ENCODE data around the gene TAT. TPM values are rescaled to one million over a fixed set of nuclear protein-coding genes. Genes with fewer than 3 reads are reported as not detected.

Gene TAT
- total RNA-seq, 1 donor from 2014 or later = 0.26 TPM

DNA sequence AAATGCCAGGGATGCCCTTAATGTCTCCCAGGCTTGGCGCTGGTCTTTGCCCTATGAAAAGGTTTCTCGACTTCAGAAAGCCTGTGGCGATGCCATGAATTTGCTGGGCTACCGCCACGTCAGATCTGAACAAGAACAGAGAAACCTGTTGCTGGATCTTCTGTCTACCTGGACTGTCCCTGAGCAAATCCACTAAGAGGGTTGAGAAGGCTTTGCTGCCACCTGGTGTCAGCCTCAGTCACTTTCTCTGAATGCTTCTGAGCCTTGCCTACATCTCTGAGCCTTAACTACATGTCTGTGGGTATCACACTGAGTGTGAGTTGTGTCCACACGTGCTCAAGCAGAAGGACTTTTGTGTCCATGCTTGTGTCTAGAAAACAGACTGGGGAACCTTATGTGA lies 39.2 kb downstream of the TAT start:
- DNase-seq (ENCODE audit: low spot score) = peak; percentile 46

- no peak for DNase-seq (ENCODE audit: low spot score)
Measured at GRCh38 chr16:71536752-71537499, 40.0 kb downstream of the TAT start.

- no peak for DNase-seq (ENCODE audit: low spot score)
Measured at GRCh38 chr16:71532366-71532765, 44.5 kb downstream of the TAT start.

DNA sequence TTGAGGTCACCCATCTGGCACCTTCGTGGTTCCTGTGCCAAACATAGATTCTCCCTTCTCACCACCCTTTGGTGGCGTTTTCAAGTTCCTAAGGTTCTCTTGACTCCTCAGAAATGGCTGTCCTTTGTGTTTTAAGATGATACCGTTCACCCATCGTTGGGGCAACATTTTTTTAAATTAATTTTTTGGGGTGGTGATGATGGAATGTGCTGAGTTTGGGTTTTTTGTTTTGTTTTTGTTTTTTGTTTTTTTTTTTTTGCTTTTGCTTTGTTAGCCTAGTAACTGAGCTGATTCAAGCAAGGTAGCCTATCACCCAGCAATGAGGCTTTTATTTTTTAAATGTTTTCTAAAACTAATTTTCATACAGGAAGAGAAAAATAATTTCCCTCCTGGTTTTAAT lies 48.0 kb downstream of the TAT start:
- DNase-seq (ENCODE audit: low spot score) = no peak

DNA sequence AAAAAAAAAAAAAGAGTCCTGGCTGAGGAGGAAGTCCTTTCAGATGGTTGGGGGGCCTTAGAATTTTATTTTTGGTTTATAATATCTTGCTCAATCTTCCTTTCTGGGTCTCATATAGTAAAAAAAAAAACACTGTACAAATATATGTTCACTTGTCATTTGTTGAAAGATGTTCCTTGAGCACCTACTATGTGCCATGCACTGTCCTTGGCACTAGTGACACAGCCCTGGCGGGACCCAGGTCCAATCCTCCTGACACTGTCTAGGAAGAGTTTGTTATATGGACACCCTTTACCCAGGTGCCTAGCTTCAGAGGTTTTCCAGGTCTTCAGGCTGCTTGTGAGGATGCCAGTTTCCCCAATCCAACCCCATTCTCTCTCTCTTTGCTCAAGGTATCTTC lies 48.6 kb downstream of the TAT start:
- no peak for DNase-seq (ENCODE audit: low spot score)

DNA sequence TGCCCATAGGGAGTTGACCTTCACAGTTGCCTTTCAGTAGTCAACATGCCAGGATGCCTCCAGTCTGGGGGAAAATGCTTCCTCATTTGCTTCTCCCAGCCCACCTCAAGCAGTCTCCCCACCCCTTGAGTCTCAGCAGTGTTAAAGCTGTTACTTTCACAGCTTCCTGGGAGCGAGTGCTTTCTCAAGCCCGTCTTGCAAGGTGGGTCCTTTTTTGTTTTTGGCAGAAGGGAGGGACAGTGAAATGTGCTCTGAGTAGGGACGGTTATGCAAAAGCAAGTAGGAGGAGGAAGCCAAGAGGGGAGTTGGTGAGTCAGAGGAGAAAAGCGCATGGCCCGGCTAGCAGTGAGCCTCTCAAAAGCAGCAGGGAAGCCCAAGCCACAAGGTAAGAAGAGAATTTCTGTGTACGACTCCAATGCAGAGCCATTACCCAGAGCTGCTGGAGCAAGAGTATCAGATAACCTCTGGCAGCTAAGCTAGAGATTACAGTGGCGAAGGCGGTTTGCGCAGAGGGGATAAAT lies 50.7 kb downstream of the TAT start, which contains the start of gene CHST4:
Gene CHST4, plus strand, starts transcription at position 316 of the 521 bp plus-strand sequence. CDS start 10,252 bp downstream, outside the sequence.
- DNase-seq (ENCODE audit: low spot score) = peak; percentile 49

- no peak for DNase-seq (ENCODE audit: low spot score)
Measured at GRCh38 chr16:71524566-71525553, 52.0 kb downstream of the TAT start.

- no peak for DNase-seq (ENCODE audit: low spot score)
Measured at GRCh38 chr16:71520550-71520949, 56.3 kb downstream of the TAT start.

Other genes with a start within 250 kb of the TAT start
- 0.89 TPM for gene CALB2, start 218.4 kb downstream of the TAT start, total RNA-seq
- not detected for gene TLE7, start 135.0 kb downstream of the TAT start, total RNA-seq
- gene ZNF23, start 114.8 kb downstream of the TAT start, total RNA-seq = 11.6 TPM
- 19.0 TPM for gene ZNF19, start 87.8 kb downstream of the TAT start, total RNA-seq
- gene CHST4, start 50.7 kb downstream of the TAT start, total RNA-seq = 0.16 TPM
- 12.5 TPM for gene MARVELD3, start 49.1 kb upstream of the TAT start, total RNA-seq
- 8.2 TPM for gene PHLPP2, start 147.6 kb upstream of the TAT start, total RNA-seq
- gene AP1G1, start 231.7 kb upstream of the TAT start, total RNA-seq = 117 TPM